RWPE1 (cell line): ENCODE data around the gene HELT.
A peak's percentile ranks its signal among the peaks of the same experiment; 100 is the strongest.
"Not testable (repeated sequence)": the region's sequence is repeated elsewhere in the genome, so short reads cannot be mapped to it uniquely, and the experiment has no call there.

Experiments
- CTCF ChIA-PET: fragments of 350-600 bp; sonication (Branson Sonifier 250); formaldehyde crosslinking; extraction: SDS; loops from one replicate; lab custom pipeline; 2021; lab: Yijun Ruan, JAX
- POLR2A ChIA-PET: fragments of 400-600 bp; formaldehyde crosslinking; extraction: SDS; loops from one replicate; lab custom pipeline; 2020; ENCODE audit warnings: antibody characterized with exemption; ENCODE audit not compliant: low non-redundant PET; lab: Yijun Ruan, JAX
- DNase-seq: peaks from one replicate; pipeline ENCODE4 v3.0.0; 2012; ENCODE audit warnings: low spot score
- H3K27ac ChIP-seq: fragments of 450-650 bp; 2 replicates; pipeline ENCODE4 v1.5.1; 2017
- CTCF ChIP-seq: fragments of 450-650 bp; conservative IDR thresholded peaks from 2 replicates; pipeline ENCODE4 v1.5.1; 2017; ENCODE audit warnings: low read depth, mild to moderate bottlenecking

The HELT gene

GRCh38 chr4:185035284-185035683 lies 17.0 kb downstream of the HELT start:
- ChIA-PET CTCF (no interaction called here), POLR2A (no interaction called here)
- TF ChIP-seq CTCF: no peak
- no peak overlapping the region for H3K27ac ChIP-seq
- no peak for DNase-seq

- DNase-seq: no peak
- no peak for TF ChIP-seq CTCF
- H3K27ac ChIP-seq: no peak overlapping the region
- ChIA-PET POLR2A (no interaction called here), CTCF (no interaction called here)
These were observed 17.7 kb downstream of the HELT start for GRCh38 chr4:185036019-185036418.

GRCh38 chr4:185036842-185037241 lies 18.6 kb downstream of the HELT start:
- no peak overlapping the region for H3K27ac ChIP-seq
- CTCF ChIA-PET: no interaction called here
- POLR2A ChIA-PET: no interaction called here
- no peak for TF ChIP-seq CTCF
- no peak for DNase-seq

GRCh38 chr4:185039508-185040273 lies 21.4 kb downstream of the HELT start:
- POLR2A ChIA-PET: no interaction called here
- no peak overlapping the region for H3K27ac ChIP-seq
- CTCF ChIA-PET: interaction anchor here (0.6 to 1.9 kb wide), 11 partner anchors 9 to 1000 kb away, joined by 3 to 15 read pairs (median 3); no protein-coding TSS in a partner anchor
- DNase-seq: peak; percentile 70
- TF ChIP-seq CTCF: peak; percentile 79

GRCh38 chr4:185040523-185040922 lies 22.2 kb downstream of the HELT start:
- POLR2A ChIA-PET: no interaction called here
- TF ChIP-seq CTCF: no peak
- CTCF ChIA-PET: interaction anchor here (0.8 to 1.9 kb wide), 3 partner anchors 33 to 94 kb away, joined by 3 to 15 read pairs (median 11); no protein-coding TSS in a partner anchor
- DNase-seq: no peak
- no peak overlapping the region for H3K27ac ChIP-seq

- H3K27ac ChIP-seq, POLR2A ChIA-PET, DNase-seq: not testable (repeated sequence)
- CTCF ChIA-PET: interaction anchor here (1.3 kb wide), 1 partner anchor 46 kb away, joined by 3 read pairs; no protein-coding TSS in a partner anchor
These were observed 32.0 kb downstream of the HELT start for GRCh38 chr4:185050286-185050685.

- POLR2A ChIA-PET, CTCF ChIA-PET, DNase-seq, H3K27ac ChIP-seq: not testable (repeated sequence)
These were observed 33.0 kb downstream of the HELT start for GRCh38 chr4:185051283-185051682.
